Measurements from ENCODE around the gene TPSD1. TPM values are rescaled to one million over a fixed set of nuclear protein-coding genes. Genes with fewer than 3 reads are reported as not detected.

The TPSD1 gene
- total RNA-seq, 1 donor from 2014 or later = 9.4 TPM

- intact Hi-C loops (cut with DNase I) = no loop called here
- ATAC-seq = peak; percentile 90
- TF ChIP-seq CTCF (IDR thresholded peaks at IDR 0.05) = peak; percentile 88
- Histone ChIP-seq H3K36me3 (no peaks in the 10 kb centered on the region), H3K27ac (no peak overlapping the region), H3K4me3 (no peak overlapping the region), H3K4me1 (no peaks in the 10 kb centered on the region), H3K9me3 (no peaks in the 10 kb centered on the region), H3K27me3 (peaks cover 21% of the 10 kb centered on the region)
- DNase-seq = peak; percentile 90
Observed at GRCh38 chr16:1300664-1301476, 45.0 kb downstream of the TPSD1 start.

GRCh38 chr16:1301562-1301961 is 45.7 kb downstream of the TPSD1 start:
- Histone ChIP-seq H3K9me3 (no peaks in the 10 kb centered on the region), H3K27me3 (peaks cover 21% of the 10 kb centered on the region), H3K36me3 (no peaks in the 10 kb centered on the region), H3K4me1 (no peaks in the 10 kb centered on the region), H3K4me3 (no peak overlapping the region), H3K27ac (no peak overlapping the region)
- DNase-seq (no peak), ATAC-seq (no peak)
- intact Hi-C loops (cut with DNase I) = no loop called here
- TF ChIP-seq CTCF (IDR thresholded peaks at IDR 0.05) = no peak

GRCh38 chr16:1305823-1306222 is 50.0 kb downstream of the TPSD1 start:
- peaks cover 4% of the 10 kb centered on the region for H3K4me1 ChIP-seq
- TF ChIP-seq CTCF (IDR thresholded peaks at IDR 0.05) = no peak
- H3K4me3 ChIP-seq = no peak overlapping the region
- no peak for DNase-seq
- no peak for ATAC-seq
- no peaks in the 10 kb centered on the region for H3K9me3 ChIP-seq
- no peak overlapping the region for H3K27ac ChIP-seq
- H3K27me3 ChIP-seq = no peaks in the 10 kb centered on the region
- H3K36me3 ChIP-seq = no peaks in the 10 kb centered on the region
- intact Hi-C loops (cut with DNase I) = no loop called here

GRCh38 chr16:1306334-1306733 is 50.5 kb downstream of the TPSD1 start:
- no peak for TF ChIP-seq CTCF (IDR thresholded peaks at IDR 0.05)
- Histone ChIP-seq H3K4me3 (no peak overlapping the region), H3K4me1 (peaks cover 9% of the 10 kb centered on the region), H3K36me3 (no peaks in the 10 kb centered on the region), H3K27me3 (no peaks in the 10 kb centered on the region), H3K9me3 (no peaks in the 10 kb centered on the region), H3K27ac (no peak overlapping the region)
- ATAC-seq (no peak), DNase-seq (no peak)
- intact Hi-C loops (cut with DNase I) = no loop called here

- TF ChIP-seq CTCF (IDR thresholded peaks at IDR 0.05) = no peak
- intact Hi-C loops (cut with DNase I) = no loop called here
- Histone ChIP-seq H3K4me3 (peak overlapping the region; percentile 64), H3K9me3 (no peaks in the 10 kb centered on the region), H3K36me3 (peaks cover 5% of the 10 kb centered on the region), H3K27me3 (no peaks in the 10 kb centered on the region), H3K4me1 (peaks cover 27% of the 10 kb centered on the region), H3K27ac (peak overlapping the region; percentile 98)
- ATAC-seq (peak; percentile 47), DNase-seq (no peak)
Observed at GRCh38 chr16:1308036-1308976, 52.4 kb downstream of the TPSD1 start.

Other genes starting within 250 kb of the TPSD1 start
- not detected for gene SSTR5, start 183.3 kb upstream of the TPSD1 start, total RNA-seq
- not detected for gene C1QTNF8, start 159.8 kb upstream of the TPSD1 start, total RNA-seq
- 10.9 TPM for gene CACNA1H, start 103.0 kb upstream of the TPSD1 start, total RNA-seq
- 2.3 TPM for gene TPSG1, start 30.8 kb upstream of the TPSD1 start, total RNA-seq
- 181 TPM for gene TPSB2, start 25.9 kb upstream of the TPSD1 start, total RNA-seq
- gene TPSAB1, start 15.4 kb upstream of the TPSD1 start, total RNA-seq = 122 TPM
- 95.6 TPM for gene UBE2I, start 53.6 kb downstream of the TPSD1 start, total RNA-seq
- gene BAIAP3, start 77.6 kb downstream of the TPSD1 start, total RNA-seq = 3.0 TPM
- gene TSR3, start 95.8 kb downstream of the TPSD1 start, total RNA-seq = 43.8 TPM
- gene GNPTG, start 95.9 kb downstream of the TPSD1 start, total RNA-seq = 82.9 TPM
- gene UNKL, start 158.6 kb downstream of the TPSD1 start, total RNA-seq = 19.9 TPM
- 9.1 TPM for gene UQCC4, start 164.7 kb downstream of the TPSD1 start, total RNA-seq
- not detected for gene PERCC1, start 175.0 kb downstream of the TPSD1 start, total RNA-seq
- 4.1 TPM for gene CCDC154, start 188.5 kb downstream of the TPSD1 start, total RNA-seq
- 138 TPM for gene CLCN7, start 219.0 kb downstream of the TPSD1 start, total RNA-seq
- gene PTX4, start 232.9 kb downstream of the TPSD1 start, total RNA-seq = not detected
- gene TELO2, start 237.3 kb downstream of the TPSD1 start, total RNA-seq = 26.0 TPM

All from upper lobe of right lung (tissue), 1 donor.